Mesendoderm (in vitro differentiated cells): ENCODE results near the gene HOGA1.

Experiments
- DNase-seq: peaks from one replicate; pipeline ENCODE4 v3.0.0; 2013
- H2AK5ac ChIP-seq: 2 replicates; pipeline ENCODE4 v1.6.1; 2013; ENCODE audit warnings: low read length, inconsistent platforms
- H2BK120ac ChIP-seq: 2 replicates; pipeline ENCODE4 v1.6.1; 2013; ENCODE audit warnings: low read depth, mild to moderate bottlenecking, low read length, moderate library complexity, mixed read lengths
- H2BK15ac ChIP-seq: replicated peaks from 2 replicates; pipeline ENCODE4 v1.6.1; 2013; ENCODE audit warnings: low read depth, mild to moderate bottlenecking, moderate library complexity
- H2BK5ac ChIP-seq: 2 replicates; pipeline ENCODE4 v1.6.1; 2013; ENCODE audit warnings: low read length, inconsistent platforms
- H3K18ac ChIP-seq: 2 replicates; pipeline ENCODE4 v1.6.1; 2013; ENCODE audit warnings: mild to moderate bottlenecking, low read length, mixed read lengths
- H3K23ac ChIP-seq: one replicate; pipeline ENCODE4 v1.6.1; 2013; ENCODE audit warnings: low read length
- H3K27ac ChIP-seq: 2 replicates; pipeline ENCODE4 v1.5.1; 2013; ENCODE audit warnings: low read depth, mild to moderate bottlenecking, inconsistent platforms, low read length, moderate library complexity
- H3K27me3 ChIP-seq: 2 replicates; pipeline ENCODE4 v1.6.1; 2013; ENCODE audit warnings: low read length, control low read depth, mild to moderate bottlenecking, inconsistent platforms; ENCODE audit not compliant: insufficient read depth, poor library complexity
- H3K36me3 ChIP-seq: 2 replicates; pipeline ENCODE4 v1.6.1; 2013; ENCODE audit warnings: low read length, inconsistent platforms; ENCODE audit not compliant: control insufficient read depth, insufficient read depth
- H3K4ac ChIP-seq: one replicate; pipeline ENCODE4 v1.6.1; 2013; ENCODE audit warnings: low read depth, mild to moderate bottlenecking, low read length, moderate library complexity
- H3K4me1 ChIP-seq: 2 replicates; pipeline ENCODE4 v1.6.1; 2013; ENCODE audit warnings: low read depth, low read length, inconsistent platforms; ENCODE audit not compliant: control insufficient read depth
- H3K4me2 ChIP-seq: 2 replicates; pipeline ENCODE4 v1.6.1; 2013; ENCODE audit warnings: low read length
- H3K4me3 ChIP-seq: 2 replicates; pipeline ENCODE4 v1.5.1; 2013; ENCODE audit warnings: mild to moderate bottlenecking, low read length
- H3K56ac ChIP-seq: one replicate; pipeline ENCODE4 v1.6.1; 2013; ENCODE audit warnings: low read length
- H3K79me1 ChIP-seq: 2 replicates; pipeline ENCODE4 v1.6.1; 2013; ENCODE audit warnings: low read length, inconsistent platforms
- H3K79me2 ChIP-seq: 2 replicates; pipeline ENCODE4 v1.6.1; 2013; ENCODE audit warnings: mild to moderate bottlenecking, low read length; ENCODE audit not compliant: control insufficient read depth, insufficient read depth
- H3K9ac ChIP-seq: 2 replicates; pipeline ENCODE4 v1.6.1; 2013; ENCODE audit warnings: low read length, inconsistent platforms
- H4K5ac ChIP-seq: one replicate; pipeline ENCODE4 v1.6.1; 2013; ENCODE audit warnings: low read length
- H4K8ac ChIP-seq: one replicate; pipeline ENCODE4 v1.6.1; 2013; ENCODE audit warnings: low read depth, mild to moderate bottlenecking, control low read depth, low read length, moderate library complexity
- WGBS: extraction: QIAGEN DNeasy Blood & Tissue Kit; methylation state at CpG from one replicate; pipeline ENCODE4 v1.1.7; 2013; ENCODE audit warnings: low lambda C conversion rate, missing lambda C conversion rate; ENCODE audit not compliant: insufficient coverage; ENCODE audit errors: extremely low coverage; 5-methylcytosine and 5-hydroxymethylcytosine counted together

The HOGA1 gene

GRCh38 chr10:97656777-97657176 is 72.6 kb downstream of the HOGA1 start:
- H3K4me2 ChIP-seq: no peak overlapping the region
- WGBS: no CpG with 5 or more reads among the region's 5 CpGs
- H3K56ac ChIP-seq: no peak overlapping the region
- H3K27ac ChIP-seq: no peak overlapping the region
- H4K8ac ChIP-seq: no peak overlapping the region
- H3K79me2 ChIP-seq: no peaks in the 10 kb centered on the region
- no peaks in the 10 kb centered on the region for H3K27me3 ChIP-seq
- H3K9ac ChIP-seq: no peak overlapping the region
- no peak overlapping the region for H2AK5ac ChIP-seq
- no peak overlapping the region for H3K4me3 ChIP-seq
- no peak overlapping the region for H3K4ac ChIP-seq
- no peak overlapping the region for H3K18ac ChIP-seq
- H3K23ac ChIP-seq: no peak overlapping the region
- no peaks in the 10 kb centered on the region for H3K79me1 ChIP-seq
- H2BK120ac ChIP-seq: no peak overlapping the region
- no peaks in the 10 kb centered on the region for H3K4me1 ChIP-seq
- no peak overlapping the region for H2BK5ac ChIP-seq
- no peak overlapping the region for H4K5ac ChIP-seq
- peaks cover 3% of the 10 kb centered on the region for H3K36me3 ChIP-seq
- no peak overlapping the region for H2BK15ac ChIP-seq
- no peak for DNase-seq

GRCh38 chr10:97659589-97659988 is 75.4 kb downstream of the HOGA1 start:
- H3K79me2 ChIP-seq: no peaks in the 10 kb centered on the region
- no peak overlapping the region for H2BK5ac ChIP-seq
- no peak overlapping the region for H3K4ac ChIP-seq
- no peak overlapping the region for H3K56ac ChIP-seq
- no peak overlapping the region for H3K4me3 ChIP-seq
- no peaks in the 10 kb centered on the region for H3K4me1 ChIP-seq
- H3K79me1 ChIP-seq: no peaks in the 10 kb centered on the region
- no peaks in the 10 kb centered on the region for H3K27me3 ChIP-seq
- no peak overlapping the region for H3K9ac ChIP-seq
- no peak overlapping the region for H3K23ac ChIP-seq
- no CpG with 5 or more reads among the region's 1 CpG for WGBS
- no peak overlapping the region for H2AK5ac ChIP-seq
- no peak overlapping the region for H4K8ac ChIP-seq
- no peak overlapping the region for H3K18ac ChIP-seq
- no peak overlapping the region for H2BK15ac ChIP-seq
- H3K27ac ChIP-seq: no peak overlapping the region
- H3K36me3 ChIP-seq: peaks cover 8% of the 10 kb centered on the region
- no peak overlapping the region for H4K5ac ChIP-seq
- DNase-seq: no peak
- H2BK120ac ChIP-seq: no peak overlapping the region
- no peak overlapping the region for H3K4me2 ChIP-seq
